ENCODE results near the gene KRTAP10-1. TPM values are rescaled to one million over a fixed set of nuclear protein-coding genes. Genes with fewer than 3 reads are reported as not detected.
A peak's percentile ranks its signal among the peaks of the same experiment; 100 is the strongest.

KRTAP10-1 gene
- total RNA-seq, 1 donor from 2014 or later = not detected

DNA sequence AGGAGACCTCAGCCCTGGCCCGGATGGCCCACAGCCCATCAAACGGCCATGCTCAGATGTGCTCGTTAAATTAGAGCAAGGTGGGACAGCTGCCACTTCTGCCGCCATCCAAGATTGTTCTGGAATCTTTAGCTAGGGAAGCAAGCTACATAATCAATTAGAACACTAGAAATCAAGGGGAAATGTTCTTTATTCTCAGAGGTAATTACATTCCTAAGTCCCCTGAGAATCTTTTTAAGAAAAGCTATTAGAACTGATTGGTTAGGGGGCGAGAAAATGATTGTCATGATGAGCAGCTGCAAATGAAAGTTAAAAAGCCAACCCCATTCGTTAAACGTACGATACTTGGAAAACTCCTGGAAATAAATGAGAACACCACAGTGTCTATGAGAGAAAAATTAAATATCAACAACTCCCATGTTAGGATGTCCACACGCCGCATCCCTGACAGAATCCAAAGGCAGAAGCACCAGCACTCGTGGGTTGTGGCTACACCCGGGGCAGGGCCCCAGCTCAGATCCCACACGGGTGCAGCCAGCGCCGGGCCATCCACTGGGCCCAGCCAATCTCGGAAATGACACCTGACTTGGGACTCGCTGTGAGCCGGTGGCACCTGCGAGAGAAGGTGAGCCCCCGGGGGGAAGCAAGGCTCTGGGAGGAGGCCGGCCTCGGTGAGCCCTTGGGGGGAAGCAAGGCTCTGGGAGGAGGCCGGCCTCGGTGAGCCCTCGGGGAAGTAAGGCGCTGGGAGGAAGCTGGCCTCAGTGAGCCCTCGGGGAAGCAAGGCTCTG lies 37.6 kb downstream of the KRTAP10-1 start:
- DNase-seq = no peak

DNA sequence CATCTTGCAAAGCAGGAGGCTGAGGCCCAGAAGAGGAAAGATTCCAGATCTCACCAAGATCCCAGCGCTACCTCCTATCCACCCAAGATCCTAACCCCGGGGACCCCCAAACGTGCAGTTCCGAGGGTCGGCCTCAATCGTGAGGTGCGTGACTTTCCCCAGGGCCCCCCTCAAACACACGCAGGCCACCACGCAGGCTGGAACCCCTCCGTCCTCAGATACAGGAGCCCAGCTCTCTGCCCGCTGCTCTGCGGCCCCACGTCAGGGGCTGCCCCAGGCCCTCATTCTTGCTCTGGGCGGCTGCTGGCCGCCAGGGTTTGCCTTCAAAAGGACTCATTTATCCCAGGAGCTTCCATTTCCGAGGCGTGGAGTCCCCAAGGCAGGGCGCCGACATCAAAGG lies 39.9 kb downstream of the KRTAP10-1 start:
- DNase-seq = no peak

DNA sequence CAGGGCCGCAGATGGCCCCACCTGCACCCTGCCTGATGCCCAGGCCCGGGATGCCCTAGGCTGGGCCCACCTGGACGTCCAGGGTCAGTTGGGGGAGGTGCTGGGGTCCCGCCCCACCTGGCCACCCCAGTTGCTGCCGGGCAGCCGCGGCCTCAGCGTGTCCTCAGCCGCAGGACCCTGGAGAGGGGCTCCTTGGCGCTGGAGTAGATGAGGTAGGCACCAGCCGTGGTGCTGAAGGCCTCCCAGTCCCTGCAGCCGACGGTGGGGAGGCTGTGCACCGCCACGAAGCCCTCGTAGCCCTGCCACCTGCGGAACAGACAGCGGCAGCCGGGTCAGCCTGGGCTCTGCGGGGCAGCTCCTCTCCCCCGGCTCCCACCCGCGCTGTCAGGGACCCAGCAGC lies 40.4 kb downstream of the KRTAP10-1 start:
- no peak for DNase-seq

DNA sequence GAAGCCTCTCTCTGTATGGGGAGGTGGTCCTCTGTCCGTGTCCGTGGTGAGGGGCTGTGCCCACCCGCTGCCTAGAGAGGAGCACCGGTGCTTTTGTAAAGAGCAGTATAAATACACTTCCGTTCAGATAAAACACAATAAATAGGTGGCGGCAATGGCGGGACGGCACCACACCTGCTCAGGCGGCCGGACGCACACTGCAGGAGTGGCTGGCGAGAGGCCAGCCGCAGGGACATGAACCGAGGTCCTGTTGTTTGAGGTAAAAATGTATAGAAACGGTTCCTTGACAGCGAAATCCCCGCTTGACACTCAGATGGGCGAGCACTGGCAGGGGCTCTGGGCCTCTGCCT lies 40.8 kb downstream of the KRTAP10-1 start:
- DNase-seq = no peak

DNA sequence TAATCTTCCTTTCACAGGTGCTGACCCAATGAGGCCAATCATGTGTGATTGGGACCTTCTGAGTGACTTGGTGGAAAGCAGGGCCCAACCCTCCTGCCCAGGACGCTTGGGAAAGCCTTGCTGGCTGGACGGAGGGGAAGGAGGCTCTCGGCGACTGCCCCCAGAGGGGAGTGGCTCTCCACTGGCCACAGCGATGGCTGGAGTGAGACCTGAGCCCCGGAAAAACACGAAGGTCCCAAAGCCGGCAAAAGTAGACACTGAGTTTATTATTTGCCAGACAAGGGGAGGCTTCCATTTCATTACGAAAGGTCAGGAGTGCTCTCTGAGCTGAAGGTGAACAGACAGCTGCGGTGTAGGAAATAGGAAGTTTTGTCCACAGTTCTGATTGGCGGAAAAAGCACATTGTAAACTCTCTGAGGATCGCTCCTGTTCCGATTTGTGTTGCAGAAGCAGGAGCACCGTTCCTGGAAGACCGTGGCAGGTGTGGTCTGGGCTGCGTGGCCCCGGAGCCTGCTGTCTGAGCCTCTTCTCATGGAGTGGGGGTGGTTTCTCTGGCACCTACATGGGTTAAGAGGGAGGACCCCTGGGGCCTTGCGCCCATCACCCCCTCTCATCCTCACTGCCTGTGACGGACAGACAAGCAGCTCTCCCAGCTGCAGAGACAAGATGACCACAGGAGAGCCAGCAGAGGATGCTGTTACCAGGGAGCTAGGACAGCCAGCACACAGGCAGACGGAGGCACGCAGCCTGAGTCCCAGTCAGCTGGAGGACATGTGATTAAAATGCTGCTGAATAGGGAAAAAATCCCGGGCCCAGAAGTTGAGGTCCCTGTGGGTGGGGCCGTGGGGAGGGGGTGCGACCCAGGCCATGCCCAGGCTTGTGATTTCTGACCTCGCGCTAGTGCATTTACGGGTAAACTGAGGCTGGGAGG lies 41.5 kb downstream of the KRTAP10-1 start:
- DNase-seq = no peak

DNA sequence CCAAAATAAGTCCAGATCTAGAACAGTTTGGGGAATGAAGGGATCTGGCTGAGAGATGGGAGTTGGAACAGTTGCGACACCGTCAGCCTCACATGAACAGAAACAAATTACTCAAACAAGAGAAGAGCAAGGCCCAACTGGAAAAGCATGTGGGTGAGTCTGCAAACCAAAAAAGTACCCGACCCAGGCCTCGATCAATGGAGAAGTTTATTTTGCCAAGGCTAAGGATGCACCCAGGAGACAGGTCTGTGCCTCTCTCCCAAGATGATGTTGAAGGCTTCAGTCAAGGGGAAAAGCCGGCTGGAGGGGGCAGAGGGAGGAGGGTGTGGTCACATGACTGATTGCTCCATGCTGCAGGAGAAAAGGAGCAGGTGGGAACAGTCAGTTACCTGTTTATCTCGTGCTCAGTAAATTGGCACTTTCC lies 42.3 kb downstream of the KRTAP10-1 start:
- DNase-seq = peak; percentile 23

DNA sequence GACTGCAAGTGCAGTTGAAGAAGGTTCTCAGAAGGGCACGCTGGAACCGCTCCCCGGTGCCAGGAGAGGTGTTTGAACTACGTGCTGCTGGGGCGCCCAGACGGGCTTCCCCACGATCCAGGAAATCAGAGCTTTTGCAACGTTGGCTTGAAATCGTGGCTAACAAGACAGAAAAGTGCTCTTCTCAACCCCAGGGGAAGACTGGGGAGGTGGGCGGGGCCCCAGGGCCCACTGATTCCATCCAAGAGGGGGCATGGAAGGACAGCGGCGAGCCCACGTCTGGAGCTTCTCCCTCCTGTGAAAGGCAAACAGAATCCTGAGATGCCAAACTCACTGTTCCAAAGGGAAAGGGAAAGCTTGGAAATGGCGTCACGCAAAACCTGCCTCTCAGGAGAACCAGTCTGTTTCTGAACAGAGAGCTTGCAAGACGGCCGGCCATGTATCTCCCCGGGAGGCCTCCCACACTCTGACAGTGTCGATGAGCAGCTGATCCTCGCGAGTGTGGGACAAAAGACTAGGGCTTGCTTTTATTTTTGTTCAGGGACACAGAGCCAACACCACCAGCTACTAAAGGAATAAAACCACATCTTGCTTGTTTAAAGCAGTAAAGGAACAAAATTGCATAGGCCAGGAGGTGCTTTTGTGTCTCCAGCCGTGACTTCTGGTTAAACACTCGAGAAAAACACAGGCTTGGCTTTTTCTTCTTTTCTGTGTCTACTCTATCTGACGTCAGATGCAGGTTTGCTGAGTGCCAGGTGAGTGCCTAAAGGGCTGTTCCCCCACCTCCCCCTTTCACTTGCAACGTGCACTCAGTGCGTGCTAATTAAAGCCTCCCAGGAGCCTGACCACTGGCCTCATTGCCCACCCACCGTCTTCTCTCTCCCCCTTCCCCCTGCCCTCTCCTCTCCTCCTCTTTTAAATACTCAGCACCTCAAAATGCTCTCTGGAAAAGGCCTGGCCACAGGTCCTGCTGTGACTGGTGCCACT lies 43.1 kb downstream of the KRTAP10-1 start:
- DNase-seq = peak; percentile 29

DNA sequence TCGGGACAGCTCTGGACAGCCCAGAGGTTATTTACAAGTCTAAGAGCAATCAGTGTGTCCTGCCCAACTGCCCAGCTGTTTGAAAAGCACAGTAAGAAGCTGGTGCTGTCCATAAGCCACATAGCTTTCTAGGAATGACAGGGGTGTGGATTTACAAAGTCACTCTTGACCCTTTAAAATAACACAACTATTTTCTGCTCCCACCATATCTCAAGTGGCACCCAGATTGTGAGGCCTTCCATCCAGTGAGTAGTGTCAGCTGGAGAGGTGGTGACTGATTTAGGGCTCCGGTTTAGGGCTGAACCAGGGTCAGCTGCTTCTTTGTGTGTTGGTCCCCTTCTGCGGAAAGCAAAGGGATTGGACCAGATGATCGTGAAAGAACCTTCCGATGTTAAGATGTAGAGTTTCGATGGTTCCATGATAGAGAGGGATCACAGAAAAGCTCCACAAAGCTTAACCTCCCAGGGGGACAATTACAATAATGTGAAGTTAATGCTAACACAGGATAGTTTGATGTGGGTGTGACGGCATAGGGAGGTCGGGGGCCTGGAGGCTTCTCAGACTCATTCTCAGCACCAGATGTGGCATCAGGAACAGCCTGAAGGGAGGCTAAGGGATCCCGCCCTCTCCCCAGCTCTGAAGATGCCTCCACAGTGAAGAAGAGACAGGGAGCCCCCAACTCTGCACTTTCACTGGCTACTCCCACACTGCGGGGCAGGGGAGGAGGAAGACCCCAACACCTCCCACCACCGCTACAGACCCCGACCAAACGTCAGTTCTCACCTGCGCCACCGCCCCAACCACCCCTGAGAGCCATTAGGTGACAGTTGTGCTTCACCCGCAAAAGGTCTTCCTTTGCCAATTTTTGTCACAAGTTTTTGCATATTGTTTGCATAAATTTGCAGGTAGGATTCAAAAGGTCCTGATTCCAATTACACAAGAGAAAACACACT lies 44.1 kb downstream of the KRTAP10-1 start:
- peak; percentile 58 for DNase-seq

DNA sequence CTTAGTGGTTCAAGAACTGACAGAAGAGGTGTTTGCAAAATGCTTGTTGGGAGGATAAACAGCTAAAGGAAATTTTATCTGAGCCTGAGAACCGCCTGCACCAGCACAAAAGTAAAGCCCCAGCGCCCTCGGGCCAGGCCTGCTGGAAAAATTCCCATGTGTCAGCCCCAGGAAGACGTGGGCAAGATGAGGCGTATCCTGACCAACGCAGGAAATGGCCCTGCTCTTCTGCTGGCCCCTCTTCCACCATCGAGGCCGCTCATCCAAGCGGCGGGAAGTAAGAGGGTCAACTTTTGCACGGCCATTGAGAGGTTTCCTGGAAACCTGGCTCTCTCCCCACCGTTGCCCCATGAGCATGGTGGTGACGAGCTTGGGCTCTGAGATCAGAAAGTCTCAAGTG lies 45.0 kb downstream of the KRTAP10-1 start:
- no peak for DNase-seq

DNA sequence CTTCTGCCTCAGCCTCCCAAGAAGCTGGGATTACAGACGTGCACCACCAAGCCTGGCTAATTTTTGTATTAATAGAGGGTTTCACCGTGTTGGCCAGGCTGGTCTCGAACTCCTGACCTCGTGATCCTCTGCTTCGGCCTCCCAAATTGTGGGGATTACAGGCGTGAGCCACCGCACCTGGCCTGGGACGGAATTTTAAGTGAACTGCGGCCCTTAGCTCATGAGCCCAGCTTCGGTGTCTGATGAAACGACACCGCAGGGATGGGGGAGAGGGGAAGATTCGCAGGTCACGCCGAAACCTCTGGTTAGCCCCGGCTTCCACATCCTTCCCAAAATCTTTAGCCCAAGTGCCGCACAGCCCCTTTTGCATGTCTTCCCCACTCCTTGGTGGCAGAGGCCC lies 45.6 kb downstream of the KRTAP10-1 start:
- no peak for DNase-seq

DNA sequence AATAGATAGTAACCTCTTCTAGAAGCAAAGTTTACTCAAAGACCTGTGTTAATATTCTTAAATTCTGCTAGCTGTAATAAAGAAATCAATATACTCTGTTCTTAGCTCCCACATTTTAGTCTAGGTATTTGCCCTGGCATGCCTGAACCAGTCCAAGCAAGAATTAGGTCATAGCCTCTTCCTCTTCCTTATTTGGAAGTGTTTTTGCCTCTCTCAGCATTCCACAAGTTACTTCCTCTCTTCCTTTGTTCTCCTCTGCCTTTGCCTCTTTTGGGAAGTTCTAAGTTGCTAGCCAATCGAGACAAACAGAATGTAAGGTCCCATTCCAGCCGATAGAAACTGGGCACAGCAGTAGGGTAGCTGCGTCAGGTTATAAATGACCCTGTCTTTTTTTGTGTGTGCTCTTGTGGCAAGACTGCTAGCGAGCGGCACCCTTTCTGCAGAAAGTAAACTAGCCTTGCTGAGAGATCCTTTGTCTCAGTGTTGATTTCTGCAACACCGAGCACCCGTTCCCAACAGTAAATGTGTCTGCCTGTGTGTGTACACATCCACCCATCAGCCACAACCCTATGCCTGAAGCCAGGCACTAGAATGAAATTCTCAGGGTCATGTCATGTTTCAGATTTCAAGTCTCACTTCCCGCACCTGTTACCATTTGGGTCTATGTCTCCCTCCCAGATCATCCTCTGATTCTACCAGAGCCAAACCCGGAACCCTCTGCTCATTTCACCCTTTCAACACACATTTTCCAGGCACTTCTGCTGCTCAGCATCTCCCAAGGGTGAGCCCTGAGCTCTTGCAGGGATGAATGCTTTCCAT lies 47.2 kb downstream of the KRTAP10-1 start:
- no peak for DNase-seq

DNA sequence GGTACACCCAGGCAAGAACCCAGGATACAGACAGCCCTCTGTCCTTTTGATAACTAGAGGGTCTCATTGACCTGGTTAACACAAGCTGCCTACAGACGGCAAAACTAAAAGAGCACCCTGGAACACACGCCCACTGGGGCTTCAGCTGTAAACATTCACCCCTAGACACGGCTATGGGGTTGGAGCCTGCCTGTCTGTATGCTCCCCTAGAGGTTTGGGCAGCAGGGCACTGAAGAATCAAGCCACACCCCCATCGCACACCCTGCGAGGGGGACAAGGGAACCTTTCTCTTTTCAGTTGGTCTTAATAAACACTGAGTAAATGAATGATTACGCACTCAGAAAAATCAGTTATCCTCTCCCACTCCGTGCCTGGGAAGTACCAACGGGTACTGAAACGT lies 49.2 kb downstream of the KRTAP10-1 start:
- DNase-seq = no peak

DNA sequence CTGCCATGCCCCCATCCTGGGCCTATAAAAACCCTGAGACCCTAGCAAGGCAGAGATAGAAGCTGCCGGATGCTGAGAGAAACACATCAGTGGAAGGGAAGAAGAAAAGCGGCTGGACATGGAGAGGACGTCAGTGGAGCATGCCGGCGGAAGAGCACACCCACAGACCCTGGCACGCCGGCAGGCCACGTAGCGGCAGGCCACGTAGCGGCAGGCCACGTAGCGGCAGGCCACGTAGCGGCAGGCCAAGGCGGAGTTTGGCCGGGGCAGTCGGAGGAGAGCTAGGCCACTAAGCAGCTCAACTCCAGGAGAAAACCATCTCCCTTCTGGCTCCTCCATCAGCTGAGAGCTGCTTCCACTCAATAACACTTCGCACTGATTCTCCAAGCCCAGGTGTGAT lies 49.6 kb downstream of the KRTAP10-1 start:
- DNase-seq = no peak

DNA sequence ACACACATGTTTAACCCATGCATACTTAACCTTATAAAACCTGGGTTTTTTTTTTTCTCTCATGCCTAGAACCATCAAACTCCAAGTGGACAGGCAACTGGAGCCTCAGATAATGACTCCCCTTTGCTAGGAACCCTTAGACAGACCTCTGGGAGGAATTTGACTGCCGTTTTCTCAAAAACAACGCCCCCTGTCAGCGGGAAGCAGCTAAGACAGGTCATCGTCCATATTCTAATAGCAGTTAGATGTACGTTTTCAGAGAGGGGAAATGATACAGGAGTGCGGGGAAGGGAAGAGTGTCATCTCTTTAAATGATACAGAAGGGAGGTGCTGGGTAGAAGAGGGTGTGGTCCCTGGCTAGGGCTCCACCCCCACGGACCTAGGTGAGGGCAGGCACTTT lies 50.0 kb downstream of the KRTAP10-1 start:
- no peak for DNase-seq

Other genes with a start within 250 kb of the KRTAP10-1 start
- gene PFKL, start 240.1 kb downstream of the KRTAP10-1 start, total RNA-seq = 115 TPM
- 19.6 TPM for gene CFAP410, start 200.8 kb downstream of the KRTAP10-1 start, total RNA-seq
- gene TRPM2, start 186.6 kb downstream of the KRTAP10-1 start, total RNA-seq = 2.2 TPM
- 2.4 TPM for gene LRRC3, start 84.7 kb downstream of the KRTAP10-1 start, total RNA-seq
- gene KRTAP10-2, start 11.3 kb upstream of the KRTAP10-1 start, total RNA-seq = not detected
- not detected for gene KRTAP10-3, start 18.6 kb upstream of the KRTAP10-1 start, total RNA-seq
- gene KRTAP10-4, start 33.5 kb upstream of the KRTAP10-1 start, total RNA-seq = not detected
- not detected for gene KRTAP10-5, start 40.4 kb upstream of the KRTAP10-1 start, total RNA-seq
- gene KRTAP10-6, start 52.3 kb upstream of the KRTAP10-1 start, total RNA-seq = not detected
- gene KRTAP10-7, start 60.4 kb upstream of the KRTAP10-1 start, total RNA-seq = not detected
- gene KRTAP10-8, start 71.9 kb upstream of the KRTAP10-1 start, total RNA-seq = not detected
- gene KRTAP10-9, start 86.9 kb upstream of the KRTAP10-1 start, total RNA-seq = not detected
- gene KRTAP10-10, start 97.2 kb upstream of the KRTAP10-1 start, total RNA-seq = not detected
- gene KRTAP10-11, start 106.2 kb upstream of the KRTAP10-1 start, total RNA-seq = not detected
- gene KRTAP12-4, start 114.5 kb upstream of the KRTAP10-1 start, total RNA-seq = not detected
- not detected for gene KRTAP12-3, start 117.7 kb upstream of the KRTAP10-1 start, total RNA-seq
- not detected for gene KRTAP12-2, start 126.7 kb upstream of the KRTAP10-1 start, total RNA-seq
- gene KRTAP12-1, start 142.0 kb upstream of the KRTAP10-1 start, total RNA-seq = not detected
- gene KRTAP10-12, start 157.0 kb upstream of the KRTAP10-1 start, total RNA-seq = not detected
- gene TSPEAR, start 171.4 kb upstream of the KRTAP10-1 start, total RNA-seq = 1.0 TPM